SK-N-MC (cell line): ENCODE results near the gene TANGO6.

Experiments used
- EZH2 ChIP-seq: fragments of 200-600 bp; sonication (generic); IDR thresholded peaks from one replicate; pipeline ENCODE4 v1.6.1; 2017; ENCODE audit warnings: antibody characterized with exemption
- FOXP2 ChIP-seq: optimal IDR thresholded peaks from 2 replicates; pipeline ENCODE3; 2011; ENCODE audit warnings: mild to moderate bottlenecking, moderate library complexity; ENCODE audit not compliant: insufficient read depth; ENCODE audit errors: extremely low read length, control extremely low read depth
- POLR2AphosphoS5 ChIP-seq: IDR thresholded peaks from 2 replicates; pipeline ENCODE4 v1.6.1; 2012; ENCODE audit warnings: mild to moderate bottlenecking, low read depth, low read length, borderline replicate concordance

DNA sequence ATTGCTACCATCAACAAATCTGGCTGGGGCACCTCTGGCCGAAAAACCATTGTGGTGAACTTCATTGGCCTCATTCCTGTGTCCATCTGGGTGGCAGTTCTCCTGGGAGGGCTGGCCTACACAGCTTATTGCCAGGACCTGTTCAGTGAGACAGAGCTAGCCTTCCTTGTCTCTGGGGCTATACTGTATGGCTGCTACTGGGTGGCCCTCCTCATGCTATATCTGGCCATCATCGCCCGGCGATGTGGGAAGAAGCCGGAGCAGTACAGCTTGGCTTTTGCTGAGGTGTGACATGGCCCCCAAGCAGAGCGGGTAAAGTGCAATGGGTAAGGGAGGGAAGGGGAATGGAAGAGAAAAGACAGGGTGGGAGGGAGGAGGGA is 271.6 kb downstream of the TANGO6 start:
- TF ChIP-seq POLR2AphosphoS5 (no peak), EZH2 (no peak), FOXP2 (no peak)
